A549 (cell line): ENCODE measurements around the gene ACTMAP.

Source experiments
- CEBPB ChIP-seq, 2 experiments: fragments of >200 bp in 1 of 2; sonication (Bioruptor Twin) in 1 of 2; formaldehyde crosslinking in 1 of 2; IDR thresholded peaks; 2 replicates each; pipeline ENCODE4 v1.6.1; 2012 to 2016
- CHD2 ChIP-seq: fragments of 150-350 bp; IDR thresholded peaks from 2 replicates; pipeline ENCODE4 v1.6.1; 2014; ENCODE audit warnings: low read length; ENCODE audit not compliant: partially characterized antibody
- CTCF ChIP-seq: fragments of >200 bp; sonication (Bioruptor Twin); formaldehyde crosslinking; IDR thresholded peaks from 3 replicates; pipeline ENCODE4 v1.5.1; 2016
- ESRRA ChIP-seq: fragments of 150-350 bp; IDR thresholded peaks from 2 replicates; pipeline ENCODE4 v1.6.1; 2014; ENCODE audit warnings: mild to moderate bottlenecking, low read length, borderline replicate concordance
- HMGXB4 ChIP-seq: fragments of 250-450 bp; sonication (Bioruptor Pico); IDR thresholded peaks from 2 replicates; pipeline ENCODE4 v1.5.0; 2021; ENCODE audit warnings: mild to moderate bottlenecking, moderate library complexity, borderline replicate concordance
- NR3C1 ChIP-seq: fragments of >200 bp; sonication (Bioruptor Twin); formaldehyde crosslinking; IDR thresholded peaks from 3 replicates; pipeline ENCODE4 v1.6.1; 2017
- POLR2A ChIP-seq: IDR thresholded peaks from 2 replicates; pipeline ENCODE4 v1.6.1; 2012; ENCODE audit warnings: mild to moderate bottlenecking, low read length
- POLR2AphosphoS2 ChIP-seq: conservative IDR thresholded peaks from 2 replicates; pipeline ENCODE4 v1.6.1; 2012; ENCODE audit warnings: low read length, improper control_type of control experiment, inconsistent platforms
- RFX5 ChIP-seq: fragments of 450-650 bp; IDR thresholded peaks from 2 replicates; pipeline ENCODE4 v1.7.1; 2014; ENCODE audit warnings: antibody characterized with exemption, mild to moderate bottlenecking, moderate library complexity
- TP53 ChIP-seq: fragments of 250-450 bp; sonication (Bioruptor Pico); IDR thresholded peaks from 2 replicates; pipeline ENCODE4 v1.5.0; 2021; ENCODE audit warnings: mild to moderate bottlenecking, moderate library complexity

DNA sequence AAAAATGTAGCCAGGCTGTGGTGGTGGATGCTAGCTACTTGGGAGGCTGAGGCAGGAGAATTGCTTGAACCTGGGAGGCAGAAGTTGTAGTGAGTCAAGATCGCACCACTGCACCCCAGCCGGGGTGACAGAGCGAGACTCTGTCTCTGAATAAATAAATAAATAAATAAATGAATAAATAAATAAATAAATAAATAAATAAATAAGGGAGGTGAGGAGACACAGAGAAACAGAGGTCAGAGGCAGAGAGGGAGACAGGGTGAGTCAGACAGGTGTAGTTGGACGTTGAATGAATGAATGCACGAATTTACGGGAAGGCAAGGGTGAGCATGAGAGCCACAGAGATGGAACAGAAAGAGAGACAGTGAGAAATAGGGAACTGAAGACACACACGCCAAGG lies 30.9 kb upstream of the ACTMAP start:
- TF ChIP-seq CHD2 (no peak), CTCF (no peak), CEBPB (IDR thresholded peaks at IDR 0.05) (no peak), TP53 (CRISPR knock-in tag) (no peak), POLR2AphosphoS2 (no peak), POLR2A (no peak), ESRRA (no peak), NR3C1 (no peak), HMGXB4 (CRISPR knock-in tag) (no peak), RFX5 (no peak)
